GM12891 (cell line): ENCODE data around the gene GPR180.

Source experiments
- DNase-seq: peaks from one replicate; pipeline ENCODE4 v3.0.0; 2011; ENCODE audit warnings: low spot score; ENCODE audit not compliant: insufficient read length
- FAIRE-seq: peaks from 2 replicates; lab custom pipeline; 2011; peaks lifted over from hg19 to GRCh38; lab: Jason Lieb, UNC
- PAX5 ChIP-seq: IDR thresholded peaks from 2 replicates; pipeline ENCODE4 v1.6.1; 2011; ENCODE audit warnings: low read length, moderate library complexity, mild to moderate bottlenecking; ENCODE audit not compliant: insufficient read depth, severe bottlenecking
- POLR2A ChIP-seq: IDR thresholded peaks from 2 replicates; pipeline ENCODE4 v1.6.1; 2011; ENCODE audit warnings: low read depth, low read length, control low read depth
- POLR2AphosphoS5 ChIP-seq: IDR thresholded peaks from 2 replicates; pipeline ENCODE4 v1.6.1; 2011; ENCODE audit warnings: low read depth, low read length, control low read depth
- POU2F2 ChIP-seq: IDR thresholded peaks from 2 replicates; pipeline ENCODE4 v1.6.1; 2011; ENCODE audit warnings: low read depth, mild to moderate bottlenecking, control low read depth, low read length, moderate library complexity
- SPI1 ChIP-seq: IDR thresholded peaks from 2 replicates; pipeline ENCODE4 v1.6.1; 2011; ENCODE audit warnings: low read depth, low read length, control low read depth
- TAF1 ChIP-seq: IDR thresholded peaks from 2 replicates; pipeline ENCODE4 v1.6.1; 2011; ENCODE audit warnings: low read depth, low read length, control low read depth

The GPR180 gene

DNA sequence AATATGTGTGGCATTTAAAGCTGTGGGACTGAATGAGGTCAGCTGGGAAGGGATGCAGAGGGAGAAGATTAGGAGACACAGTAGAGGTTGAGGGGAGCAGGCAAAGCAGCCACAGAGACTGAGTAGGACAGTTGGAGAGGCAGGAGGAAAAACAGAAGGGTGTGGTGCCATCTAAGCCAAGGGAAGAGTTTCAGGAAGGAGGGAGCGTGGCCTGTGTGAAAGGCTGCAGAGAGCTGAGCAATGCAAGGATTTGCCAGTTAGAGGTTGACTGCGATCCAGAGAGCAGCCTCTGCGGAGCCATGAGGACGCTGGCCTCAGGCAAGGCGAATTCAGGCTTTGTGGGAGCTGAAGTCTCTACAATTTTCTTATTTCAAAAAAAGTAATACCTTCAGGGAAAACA, 81.8 kb downstream of the GPR180 start:
- FAIRE-seq = no peak
- TF ChIP-seq POLR2A = no peak
- TF ChIP-seq POU2F2 = no peak
- no peak for TF ChIP-seq PAX5
- no peak for TF ChIP-seq POLR2AphosphoS5
- TF ChIP-seq TAF1 = no peak
- no peak for TF ChIP-seq SPI1
- DNase-seq = no peak
